ENCODE data around the gene DACT1. TPM values are rescaled to one million over a fixed set of nuclear protein-coding genes. Genes with fewer than 3 reads are reported as not detected.

The DACT1 gene
- total RNA-seq, 1 donor from 2014 or later: 0.40 TPM

DNA sequence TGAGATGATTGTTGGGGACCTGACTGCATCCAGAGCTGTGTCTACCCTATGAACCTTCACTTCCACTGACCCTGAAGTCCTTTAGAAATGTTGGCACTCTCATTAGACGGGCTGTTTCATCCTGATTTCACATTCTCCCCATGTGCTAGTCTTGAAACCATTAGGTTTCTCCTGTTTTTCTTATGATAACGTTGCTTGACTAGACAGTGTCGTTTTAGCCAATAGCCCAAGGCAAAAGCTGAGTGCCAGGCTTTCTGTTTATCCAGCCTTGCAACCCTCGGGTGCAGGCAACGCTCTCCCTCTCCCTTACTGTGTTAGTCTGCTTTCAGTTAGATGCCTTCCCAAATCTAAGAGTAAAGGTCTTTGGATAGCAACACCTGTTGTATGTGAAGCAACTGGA is 30.1 kb downstream of the DACT1 start:
- no peak for DNase-seq (ENCODE audit: low read depth, low spot score)

DNA sequence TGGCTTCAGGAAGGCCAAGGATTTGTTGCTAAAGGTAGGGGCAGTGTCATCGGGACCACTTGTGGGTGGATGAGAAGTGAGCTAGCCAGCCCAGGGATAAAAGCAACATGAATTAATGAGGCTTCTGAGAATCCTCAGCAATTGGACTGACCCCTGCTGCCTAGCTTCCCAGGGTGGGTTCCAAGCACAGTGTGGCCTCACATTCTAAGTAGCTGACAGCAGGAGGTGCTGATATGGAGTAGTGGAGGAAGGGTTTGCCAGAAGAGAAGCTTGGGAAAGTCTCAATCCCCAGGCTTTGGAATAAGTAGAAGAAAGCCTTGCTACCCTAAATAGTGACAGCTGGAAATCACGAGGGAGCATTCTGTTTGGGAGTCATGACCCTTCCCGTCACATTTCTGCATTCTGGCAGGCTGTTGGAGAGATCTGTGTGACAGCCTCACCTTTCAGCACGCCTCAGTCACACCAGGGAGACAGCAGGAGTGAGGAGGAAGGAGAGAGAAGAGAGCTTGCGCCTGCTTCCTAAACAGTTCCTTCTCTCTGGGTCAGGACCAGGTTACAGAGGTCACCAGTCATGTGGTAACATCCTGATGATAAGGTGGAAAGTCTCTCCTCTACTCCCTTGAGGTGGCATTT is 31.2 kb downstream of the DACT1 start:
- DNase-seq (ENCODE audit: low read depth, low spot score): no peak

DNA sequence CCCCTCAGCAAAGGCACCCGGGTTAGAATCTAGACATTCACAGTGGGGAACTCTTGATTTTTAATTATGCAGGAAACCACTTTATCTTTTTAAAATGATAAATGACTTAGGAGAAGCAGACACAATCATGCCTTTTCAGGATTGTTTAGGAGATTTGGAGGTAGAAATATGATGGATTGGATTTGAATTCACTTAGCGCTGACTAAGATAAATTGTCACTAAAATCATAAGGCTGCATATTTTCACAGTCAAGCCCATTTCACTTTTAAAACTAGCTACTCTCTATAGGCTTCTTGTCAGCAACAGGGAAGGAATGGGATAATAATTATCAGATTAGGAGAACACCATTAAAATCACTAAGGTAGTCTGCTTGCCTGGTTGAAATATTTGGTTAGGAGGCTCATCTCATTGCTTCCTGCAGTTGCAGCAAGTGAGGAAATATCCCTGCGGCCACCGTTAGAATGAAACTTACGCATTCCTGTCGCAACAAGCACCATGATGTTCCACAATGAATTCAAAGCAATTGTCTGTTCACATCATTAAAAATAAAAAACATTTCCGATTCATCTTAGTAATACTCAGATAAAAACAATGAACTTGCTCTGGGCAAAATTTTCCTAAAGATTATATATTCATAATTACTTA is 31.9 kb downstream of the DACT1 start:
- no peak for DNase-seq (ENCODE audit: low read depth, low spot score)

DNA sequence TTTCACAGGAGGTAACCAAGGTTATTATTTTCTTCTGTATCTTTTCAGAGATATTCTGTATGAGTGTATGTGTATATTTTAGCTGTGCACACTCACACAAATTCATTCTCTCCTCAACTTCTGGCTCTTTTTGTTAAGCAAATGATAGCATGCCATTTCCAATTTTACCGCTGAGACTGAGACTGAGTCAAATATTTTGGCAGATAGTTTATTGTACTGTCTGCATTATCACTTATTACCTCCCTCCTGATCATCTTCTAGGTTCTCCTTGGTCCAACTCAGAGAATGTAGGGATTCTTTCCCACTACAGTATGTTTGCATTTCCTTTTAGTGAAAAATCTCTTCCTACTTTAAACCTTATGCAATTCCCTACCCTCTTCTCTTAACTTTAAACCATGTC is 33.3 kb downstream of the DACT1 start:
- no peak for DNase-seq (ENCODE audit: low read depth, low spot score)

DNA sequence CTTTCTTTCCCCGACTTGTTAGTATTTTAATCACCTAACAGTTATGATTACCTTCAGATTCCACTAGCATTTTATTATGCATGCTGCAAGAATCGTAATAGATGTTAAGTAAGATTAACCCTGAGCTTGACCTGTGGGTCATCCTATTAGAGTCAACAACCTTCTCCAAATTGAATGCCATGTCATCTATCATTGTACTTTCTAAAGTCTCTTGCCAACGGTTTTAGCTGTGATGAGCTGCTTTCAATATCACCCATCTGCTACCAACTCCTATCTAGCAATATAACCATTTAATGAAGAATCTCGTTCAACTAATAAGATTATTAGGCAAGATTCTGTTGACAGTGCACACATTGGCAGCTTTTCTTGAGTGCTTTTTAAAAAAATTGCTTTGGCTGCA is 33.7 kb downstream of the DACT1 start:
- no peak for DNase-seq (ENCODE audit: low read depth, low spot score)

DNA sequence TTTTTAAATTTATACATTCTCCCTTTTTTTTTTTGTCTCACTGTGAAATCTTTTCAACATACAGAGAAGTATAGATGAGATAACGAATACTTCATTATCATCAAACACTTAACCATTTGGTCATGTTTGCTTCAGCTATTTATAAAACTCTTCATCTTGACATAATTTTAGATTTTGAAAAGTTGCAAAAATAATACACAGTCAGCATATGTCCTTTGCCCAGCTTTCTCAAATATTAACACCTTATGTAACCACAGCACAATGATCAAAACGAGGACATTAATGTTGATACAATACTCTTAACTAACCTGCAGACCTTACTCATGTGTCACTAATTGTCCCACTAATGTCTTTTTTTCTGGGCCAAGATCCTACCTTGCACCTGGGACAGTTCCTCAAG is 36.0 kb downstream of the DACT1 start:
- DNase-seq (ENCODE audit: low read depth, low spot score): no peak

DNA sequence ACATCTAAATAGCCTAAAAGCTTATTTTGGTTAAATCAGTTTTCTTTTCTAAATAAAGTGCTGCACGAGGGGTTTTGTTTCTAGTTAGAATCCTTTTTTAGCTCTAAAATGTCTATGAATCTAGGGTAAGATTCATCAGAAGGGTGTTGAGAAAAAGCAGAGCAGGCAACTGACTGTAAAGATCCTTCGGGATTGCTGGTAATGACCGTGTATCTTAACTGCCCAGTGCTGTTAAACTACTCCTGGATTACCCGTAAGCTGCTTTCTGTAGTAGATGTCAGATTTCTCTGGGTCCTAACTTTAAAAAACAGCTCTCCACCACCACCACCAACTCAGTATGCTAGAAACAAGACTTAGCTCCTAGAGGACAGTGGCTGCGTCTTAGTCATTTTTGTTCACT is 39.2 kb downstream of the DACT1 start:
- no peak for DNase-seq (ENCODE audit: low read depth, low spot score)

DNA sequence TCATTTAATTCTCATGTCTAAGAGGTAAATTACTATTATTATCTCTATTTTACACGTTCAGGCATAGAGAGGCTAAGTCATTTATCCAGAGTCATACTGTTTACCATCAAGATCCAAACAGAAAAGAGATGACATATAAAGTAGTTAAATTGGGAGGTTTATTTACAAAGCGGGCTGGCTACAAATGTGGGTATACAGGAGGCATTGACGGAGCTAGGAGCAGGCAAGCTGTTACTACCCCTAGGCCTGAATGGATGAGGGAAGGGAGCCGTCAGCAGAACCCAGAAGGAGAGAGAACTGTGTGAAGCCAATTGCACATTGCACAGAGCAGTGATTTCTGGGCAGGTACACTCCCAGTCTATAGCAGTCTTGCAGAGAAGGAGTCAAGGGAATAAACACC is 39.8 kb downstream of the DACT1 start:
- DNase-seq (ENCODE audit: low read depth, low spot score): no peak

DNA sequence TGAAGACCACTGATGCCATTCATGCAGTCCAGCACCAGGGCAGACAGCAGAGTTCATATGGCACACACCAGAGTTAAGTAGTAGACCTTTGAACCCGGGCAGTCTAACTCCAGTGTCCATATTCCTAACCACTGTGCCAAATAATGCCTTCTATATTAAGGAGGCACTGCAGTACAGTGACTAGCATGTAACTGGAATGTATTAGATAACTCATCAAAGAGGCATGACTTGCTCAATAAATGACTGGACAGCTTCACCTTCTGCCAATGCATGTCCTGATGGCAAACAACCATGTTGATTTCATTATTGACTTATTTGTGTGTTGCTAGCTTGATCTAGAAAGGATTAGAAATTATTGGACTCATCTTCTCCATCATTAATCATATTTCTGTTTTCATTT is 40.2 kb downstream of the DACT1 start:
- no peak for DNase-seq (ENCODE audit: low read depth, low spot score)

DNA sequence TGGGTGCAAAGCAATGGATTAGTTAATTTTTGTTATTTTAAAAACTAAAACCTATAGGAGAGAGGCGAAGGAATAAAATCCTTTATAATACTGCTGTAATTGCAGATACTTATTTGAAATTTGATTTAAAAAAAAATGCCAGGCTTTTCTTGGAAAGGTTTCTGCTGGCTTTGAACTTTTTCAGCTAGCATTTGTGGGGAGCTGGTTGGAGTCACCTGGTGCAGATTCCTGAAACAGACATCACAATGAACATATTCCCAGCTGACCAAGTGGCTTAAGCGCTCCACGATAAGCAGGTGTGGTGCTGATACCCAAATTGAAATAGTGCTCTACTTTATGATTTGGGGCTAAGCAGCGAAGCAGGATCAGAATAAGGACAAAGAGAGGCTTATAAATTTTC is 42.9 kb downstream of the DACT1 start:
- no peak for DNase-seq (ENCODE audit: low read depth, low spot score)

DNA sequence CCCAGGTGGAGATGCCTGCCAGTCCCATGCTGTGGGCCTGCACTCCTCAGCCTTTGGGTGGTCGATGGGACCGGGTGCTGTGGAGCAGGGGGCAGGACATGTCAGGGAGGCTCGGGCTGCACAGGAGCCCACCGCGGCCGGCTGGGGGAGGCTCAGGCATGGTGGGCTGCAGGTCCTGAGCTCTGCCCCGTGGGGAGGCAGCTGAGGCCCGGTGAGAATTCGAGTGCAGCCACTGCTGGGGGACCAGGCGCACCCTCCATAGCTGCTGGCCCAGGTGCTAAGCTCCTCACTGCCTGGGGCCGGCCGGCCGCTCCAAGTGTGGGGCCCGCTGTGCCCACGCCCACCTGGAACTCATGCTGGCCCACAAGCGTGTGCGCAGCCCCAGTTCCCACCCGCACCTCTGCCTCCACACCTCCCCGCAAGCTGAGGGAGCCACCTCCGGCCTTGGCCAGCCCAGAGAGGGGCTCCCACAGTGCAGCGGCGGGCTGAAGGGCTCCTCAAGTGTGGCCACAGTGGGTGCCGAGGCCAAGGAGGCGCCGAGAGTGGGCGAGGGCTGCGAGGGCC is 49.6 kb downstream of the DACT1 start:
- no peak for DNase-seq (ENCODE audit: low read depth, low spot score)

DNA sequence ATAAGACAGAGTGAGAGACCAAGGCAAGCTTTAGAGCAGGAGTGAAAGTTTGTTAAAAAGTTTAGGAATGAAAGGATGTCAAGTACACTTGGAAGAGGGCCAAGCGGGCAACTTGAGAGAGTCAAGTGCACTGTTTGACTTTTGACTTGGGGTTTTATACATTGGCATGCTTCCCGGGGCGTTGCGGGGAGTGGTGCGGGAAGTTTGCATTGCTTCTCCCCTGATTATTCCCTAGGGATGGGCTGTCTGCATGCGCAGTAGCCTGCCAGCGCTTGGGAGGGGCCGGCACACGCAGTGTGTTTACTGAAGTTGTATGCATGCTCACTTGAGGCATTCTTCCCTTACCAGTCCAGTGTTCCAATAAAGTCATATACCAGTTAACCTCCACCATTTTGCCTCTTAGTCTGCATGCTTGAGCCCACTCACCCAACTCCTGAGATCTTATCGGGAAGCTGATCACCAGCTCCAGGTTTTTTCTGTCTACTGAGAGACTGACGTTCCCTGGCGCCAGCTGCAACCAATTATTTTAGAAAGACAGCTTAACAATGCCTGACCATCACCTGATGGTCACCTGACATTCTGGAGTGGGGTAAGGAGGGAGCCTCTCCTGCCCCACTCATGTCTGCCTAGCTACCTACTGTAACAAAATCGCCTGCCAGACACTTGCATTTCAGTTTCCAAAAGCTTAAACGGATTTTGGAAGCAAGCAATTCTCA is 53.2 kb downstream of the DACT1 start:
- no peak for DNase-seq (ENCODE audit: low read depth, low spot score)

DNA sequence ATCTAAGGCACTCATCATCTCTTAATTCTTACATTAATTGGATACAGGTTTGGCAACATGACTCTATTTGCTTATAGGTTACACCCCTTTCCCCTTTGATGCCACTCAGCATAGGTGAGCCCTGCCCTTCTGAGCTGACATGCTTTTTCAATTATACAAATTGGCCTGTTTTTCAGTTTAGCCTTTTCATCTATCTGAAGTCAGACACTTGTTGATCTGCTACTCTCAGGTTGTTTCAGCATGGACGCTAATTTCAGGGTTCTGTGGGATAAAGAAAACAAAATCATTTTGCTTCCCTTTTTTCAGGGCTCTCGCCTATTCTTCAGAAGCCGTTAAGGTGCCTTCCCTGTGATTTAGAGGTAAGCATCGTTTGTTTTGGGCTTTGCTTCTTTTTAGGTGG is 55.3 kb downstream of the DACT1 start:
- no peak for DNase-seq (ENCODE audit: low read depth, low spot score)

DNA sequence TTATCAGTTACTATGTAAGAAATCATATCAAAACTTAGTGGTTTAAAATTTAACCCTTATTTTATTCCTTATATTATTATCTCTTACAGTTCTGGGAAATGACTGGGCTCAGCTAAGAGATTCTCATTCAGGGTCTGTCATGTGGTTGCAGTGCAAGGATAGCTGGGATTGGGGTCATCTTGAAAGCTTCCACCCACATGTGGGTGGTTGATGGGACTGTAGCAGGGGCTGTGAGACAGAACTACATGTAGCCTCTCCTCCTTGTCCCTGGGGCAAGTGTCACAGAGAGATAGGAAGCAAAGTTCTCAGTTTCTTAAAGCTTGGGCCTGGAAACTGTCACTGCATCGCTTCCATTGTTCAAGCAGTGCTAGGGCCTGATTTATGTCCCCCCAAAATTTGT is 57.8 kb downstream of the DACT1 start:
- DNase-seq (ENCODE audit: low read depth, low spot score): no peak

DNA sequence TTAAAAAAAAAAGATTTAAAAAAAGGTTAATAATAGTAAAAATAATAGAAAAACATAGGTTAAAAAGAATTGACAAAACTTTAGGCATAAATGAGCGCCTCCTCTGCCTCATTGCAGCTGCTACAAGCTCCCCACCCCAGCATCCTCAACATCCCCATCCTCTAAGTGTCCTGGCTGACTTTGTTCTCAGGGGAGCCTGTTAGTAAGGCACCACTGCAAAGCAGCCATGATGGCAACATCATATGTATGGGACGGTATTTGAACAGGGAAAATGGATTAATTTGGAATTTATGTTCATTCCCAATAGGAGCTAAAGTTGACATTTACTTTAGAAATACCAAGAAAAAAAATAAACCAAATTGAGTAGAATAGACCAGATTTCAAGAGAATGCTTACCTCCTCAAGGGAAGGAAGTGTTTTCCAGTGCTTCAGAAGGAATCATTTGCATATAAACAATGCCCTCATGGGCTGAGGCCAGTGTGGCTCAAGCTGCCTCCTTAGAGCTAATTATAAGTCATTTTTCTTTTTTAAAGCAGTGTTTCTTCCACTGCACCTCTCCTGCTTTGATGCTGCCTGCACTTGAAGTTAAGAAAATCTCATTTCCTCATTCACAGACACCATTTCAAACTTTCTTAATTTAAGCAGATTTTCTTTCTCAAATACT is 59.6 kb downstream of the DACT1 start:
- DNase-seq (ENCODE audit: low read depth, low spot score): no peak

Other genes with a start within 250 kb of the DACT1 start
- gene TOMM20L, start 242.0 kb upstream of the DACT1 start, total RNA-seq: not detected in 2 replicates
- 18.5 and 22.1 TPM in 2 replicates for gene TIMM9, start 210.4 kb upstream of the DACT1 start, total RNA-seq
- gene KIAA0586, start 210.2 kb upstream of the DACT1 start, total RNA-seq: 19.3 and 27.8 TPM in 2 replicates